Measurements from ENCODE around the gene CHRFAM7A.
"Not testable (repeated sequence)": the region's sequence is repeated elsewhere in the genome, so short reads cannot be mapped to it uniquely, and the experiment has no call there.

DNA sequence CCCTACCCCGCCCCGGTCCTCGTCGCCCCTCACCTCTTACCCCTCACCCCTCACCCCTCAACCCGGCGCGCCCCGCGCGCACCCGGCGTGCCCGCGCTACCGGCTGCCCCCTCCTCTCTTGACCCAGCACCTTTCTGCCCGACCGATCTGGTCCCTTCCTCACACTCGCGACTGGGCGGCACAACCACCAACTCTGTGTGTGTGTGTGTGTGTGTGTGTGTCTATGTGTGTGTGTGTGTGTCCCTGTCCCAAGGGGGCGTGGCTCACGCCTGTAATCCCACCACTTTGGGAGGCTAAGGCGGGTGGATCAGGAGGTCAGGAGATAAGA lies 288 bp upstream of the CHRFAM7A start:
- TF ChIP-seq, protein P1, sequence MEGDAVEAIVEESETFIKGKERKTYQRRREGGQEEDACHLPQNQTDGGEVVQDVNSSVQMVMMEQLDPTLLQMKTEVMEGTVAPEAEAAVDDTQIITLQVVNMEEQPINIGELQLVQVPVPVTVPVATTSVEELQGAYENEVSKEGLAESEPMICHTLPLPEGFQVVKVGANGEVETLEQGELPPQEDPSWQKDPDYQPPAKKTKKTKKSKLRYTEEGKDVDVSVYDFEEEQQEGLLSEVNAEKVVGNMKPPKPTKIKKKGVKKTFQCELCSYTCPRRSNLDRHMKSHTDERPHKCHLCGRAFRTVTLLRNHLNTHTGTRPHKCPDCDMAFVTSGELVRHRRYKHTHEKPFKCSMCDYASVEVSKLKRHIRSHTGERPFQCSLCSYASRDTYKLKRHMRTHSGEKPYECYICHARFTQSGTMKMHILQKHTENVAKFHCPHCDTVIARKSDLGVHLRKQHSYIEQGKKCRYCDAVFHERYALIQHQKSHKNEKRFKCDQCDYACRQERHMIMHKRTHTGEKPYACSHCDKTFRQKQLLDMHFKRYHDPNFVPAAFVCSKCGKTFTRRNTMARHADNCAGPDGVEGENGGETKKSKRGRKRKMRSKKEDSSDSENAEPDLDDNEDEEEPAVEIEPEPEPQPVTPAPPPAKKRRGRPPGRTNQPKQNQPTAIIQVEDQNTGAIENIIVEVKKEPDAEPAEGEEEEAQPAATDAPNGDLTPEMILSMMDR (IDR thresholded peaks at IDR 0.05) = not testable (repeated sequence)
- not testable (repeated sequence) for TF ChIP-seq POLR2A (IDR thresholded peaks at IDR 0.05)

Data from right lobe of liver (tissue), 4 donors.